ENCODE data around the gene ATMIN.

DNA sequence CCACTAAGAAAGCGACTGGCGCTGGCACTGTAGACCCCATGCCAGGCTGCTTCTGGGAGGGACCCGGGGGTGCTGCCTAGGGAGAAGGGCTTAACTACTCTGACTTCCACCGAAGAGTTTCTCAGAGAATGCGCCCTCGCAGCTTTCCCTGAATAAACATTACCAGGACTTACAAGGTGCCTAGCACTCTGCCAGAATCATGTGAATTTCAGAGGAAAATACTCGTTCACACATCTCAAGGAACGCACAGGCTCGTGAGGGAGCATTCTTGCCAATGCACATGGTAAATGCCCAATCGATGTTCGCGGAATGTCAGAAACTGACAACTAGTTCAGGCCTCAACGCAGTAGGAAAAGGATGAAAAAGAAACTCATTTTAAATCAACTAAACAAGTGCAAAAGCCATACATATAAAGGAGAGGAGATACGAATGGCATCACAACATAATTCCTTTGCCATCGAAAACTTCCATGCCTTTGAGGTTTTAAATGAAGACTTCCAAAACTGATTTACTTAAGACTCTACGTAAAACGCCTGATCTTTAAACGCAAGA lies 30.0 kb upstream of the ATMIN start:
- TF ChIP-seq GATA3 (IDR thresholded peaks at IDR 0.05; ENCODE audit: low read depth, low read length), result no peak
- TF ChIP-seq GATA2 (IDR thresholded peaks at IDR 0.05; ENCODE audit: low read depth, low read length), result no peak
